Activated CD8-positive, alpha-beta T cell treated with anti-CD3 and anti-CD28 coated beads, Interleukin-2, amount 10 ng/mL, durations not matched to agents 7 days and 5 days (primary cell): ENCODE results near the gene ZNF607. TPM values are rescaled to one million over a fixed set of nuclear protein-coding genes. Genes with fewer than 3 reads are reported as not detected.

Source experiments
- total RNA-seq, 2 experiments: library from RNA; stranded (reverse); gene quantifications; one replicate each; pipeline ENCODE4 v1.2.3, GENCODE V29; 2021

ZNF607 gene
- total RNA-seq, 2 experiments from 2014 or later: 4.4 to 5.0 TPM

Other genes with a start within 250 kb of the ZNF607 start
- 1 to 10 TPM; 4.7 to 6.0 TPM for gene ZNF793, start 212.8 kb downstream of the ZNF607 start, total RNA-seq
- 1 to 10 TPM; 2.2 to 3.7 TPM for gene ZNF571, start 125.0 kb downstream of the ZNF607 start, total RNA-seq
- gene ZNF540, start 124.9 kb downstream of the ZNF607 start, total RNA-seq: 1 to 10 TPM; 1.2 to 1.4 TPM
- gene ZFP30, start 64.3 kb downstream of the ZNF607 start, total RNA-seq: 1 to 10 TPM; 9.1 to 9.6 TPM
- 1 to 10 TPM; 5.5 to 7.3 TPM for gene ZNF573, start 59.8 kb upstream of the ZNF607 start, total RNA-seq
- not detected for gene WDR87, start 186.8 kb upstream of the ZNF607 start, total RNA-seq
- 10 to 100 TPM; 18.3 to 20.2 TPM for gene SIPA1L3, start 187.4 kb upstream of the ZNF607 start, total RNA-seq